ENCODE results near the gene FADS3.

FADS3 gene

DNA sequence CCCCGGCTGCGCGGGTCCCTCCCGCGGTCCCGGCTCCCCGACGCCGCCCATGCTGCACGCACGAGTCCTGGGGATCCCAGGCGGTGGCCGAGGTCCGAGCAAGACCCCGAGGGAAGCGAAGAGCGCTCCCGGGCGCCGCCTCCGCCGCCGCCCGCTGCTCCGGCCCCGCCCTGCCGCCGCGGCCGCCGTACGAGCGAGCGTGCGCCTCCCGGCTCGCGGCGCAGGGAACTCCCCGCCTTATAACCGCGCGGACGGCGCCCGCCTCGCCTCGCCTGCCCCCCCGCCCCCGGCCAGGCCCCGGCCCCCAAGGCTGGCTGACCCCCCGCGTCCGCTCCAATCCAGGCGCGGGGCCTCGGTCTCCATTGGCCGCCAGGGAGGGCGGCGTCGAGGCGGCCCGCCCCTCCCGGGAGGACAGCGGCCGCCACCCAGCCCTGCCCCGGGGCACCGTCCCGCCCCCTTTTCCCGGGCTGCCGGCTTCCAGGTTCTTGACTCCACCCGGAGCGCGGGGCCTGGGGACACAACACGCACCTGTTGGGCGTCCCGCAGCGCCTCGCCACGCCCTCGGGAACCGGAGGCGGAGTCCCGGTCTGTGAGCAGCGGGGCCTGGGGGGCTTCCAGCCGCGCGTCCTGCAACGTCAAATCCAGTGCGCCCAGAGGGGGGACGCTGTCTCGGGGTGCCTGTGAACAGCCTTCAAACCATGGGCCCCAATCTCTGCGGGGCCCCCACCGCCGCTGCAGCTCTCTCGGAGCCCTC lies at the start of gene FADS3:
Gene FADS3 (minus strand): TSS at position 215 of the 754 bp plus-strand sequence. CDS start 164 bp downstream, at position 51.
- peak; percentile 53 to 75 for DNase-seq

DNA sequence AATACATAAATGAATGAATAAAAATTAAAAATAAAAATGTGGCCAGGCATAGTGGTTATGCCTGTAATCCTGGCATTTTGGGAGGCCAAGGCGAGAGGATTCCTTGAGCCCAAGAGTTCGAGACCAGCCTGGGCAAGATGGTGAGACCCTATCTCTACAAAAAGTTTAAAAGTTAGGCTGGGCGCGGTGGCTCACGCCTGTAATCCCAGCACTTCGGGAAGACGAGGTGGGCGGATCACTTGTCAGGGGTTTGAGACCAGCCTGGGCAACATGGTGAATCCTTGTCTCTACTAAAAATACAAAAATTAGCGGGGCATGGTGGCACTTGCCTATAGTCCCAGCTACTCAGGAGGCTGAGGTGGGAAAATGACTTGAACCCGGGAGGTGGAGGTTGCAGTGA lies 49.1 kb upstream of the FADS3 start:
- no peak for DNase-seq

DNA sequence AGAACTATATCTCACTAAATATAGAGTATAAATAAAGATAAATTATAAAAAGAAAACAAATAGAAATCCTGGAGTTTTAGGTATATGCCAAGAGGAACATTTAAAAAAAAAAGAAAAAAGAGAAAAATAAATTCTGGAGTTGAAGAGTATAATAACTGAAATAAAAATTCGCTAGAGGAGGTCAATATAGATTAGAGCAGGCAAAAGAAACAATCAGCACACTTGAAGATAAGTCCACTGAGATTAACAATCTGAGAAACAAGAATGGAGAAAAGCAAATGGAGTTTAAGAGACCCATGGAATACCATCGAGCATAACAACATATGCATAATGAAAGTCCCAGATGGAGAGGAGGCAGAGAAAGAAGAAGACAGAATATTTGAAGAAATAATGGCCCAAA lies 44.5 kb upstream of the FADS3 start:
- no peak for DNase-seq

GRCh38 chr11:61930933-61931332 lies 39.6 kb upstream of the FADS3 start:
- DNase-seq, result no peak

- no peak for DNase-seq
Measured at GRCh38 chr11:61928606-61929005, 37.3 kb upstream of the FADS3 start.

GRCh38 chr11:61927501-61927900 lies 36.2 kb upstream of the FADS3 start:
- DNase-seq, result no peak

GRCh38 chr11:61926235-61926634 lies 34.9 kb upstream of the FADS3 start:
- no peak for DNase-seq

DNA sequence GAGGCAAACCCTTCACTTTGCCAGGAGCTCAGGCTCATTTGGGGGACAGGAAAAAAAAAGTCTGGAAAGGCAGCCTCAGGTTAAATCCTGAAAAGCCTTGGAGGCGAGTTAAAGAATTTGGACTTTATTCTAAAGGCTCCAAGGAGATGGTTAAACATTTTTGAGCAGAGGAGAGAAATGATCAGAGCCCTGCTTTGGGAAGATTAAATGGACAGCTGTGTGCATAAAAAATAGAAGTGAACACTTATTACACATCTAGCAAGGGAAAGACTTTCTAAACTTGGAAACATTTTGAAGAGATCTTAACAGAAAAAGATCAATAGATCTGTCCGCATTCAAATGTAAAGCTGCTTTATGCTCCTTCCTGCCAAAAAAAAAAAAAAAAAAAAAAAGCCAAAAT lies 34.4 kb upstream of the FADS3 start:
- DNase-seq, result no peak

DNA sequence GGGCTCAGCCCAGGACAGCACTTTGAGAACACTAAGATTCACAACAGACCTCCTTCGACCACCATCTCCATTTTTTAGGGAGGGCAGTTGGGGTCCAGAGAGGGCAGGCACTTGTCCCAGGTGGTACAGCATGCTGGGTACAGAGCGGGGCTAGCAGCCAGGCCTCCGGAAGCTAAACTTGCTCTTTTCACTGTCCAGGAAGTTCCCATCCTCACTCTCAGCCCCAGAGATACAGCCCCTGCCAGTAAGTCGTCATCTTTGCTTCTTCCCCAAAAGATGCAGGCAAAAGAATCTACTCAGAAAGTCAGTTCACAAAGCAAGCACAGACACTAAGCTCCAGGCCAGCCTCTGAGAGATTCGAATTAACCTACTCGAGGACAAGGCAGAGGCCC lies 32.7 kb upstream of the FADS3 start:
- no peak for DNase-seq

GRCh38 chr11:61923166-61924063 lies 32.1 kb upstream of the FADS3 start:
- DNase-seq, result no peak

- no peak for DNase-seq
Measured at GRCh38 chr11:61922539-61922938, 31.2 kb upstream of the FADS3 start.

GRCh38 chr11:61921446-61921845 lies 30.1 kb upstream of the FADS3 start:
- DNase-seq, result no peak

GRCh38 chr11:61919705-61920631 lies 28.6 kb upstream of the FADS3 start:
- no peak for DNase-seq

DNA sequence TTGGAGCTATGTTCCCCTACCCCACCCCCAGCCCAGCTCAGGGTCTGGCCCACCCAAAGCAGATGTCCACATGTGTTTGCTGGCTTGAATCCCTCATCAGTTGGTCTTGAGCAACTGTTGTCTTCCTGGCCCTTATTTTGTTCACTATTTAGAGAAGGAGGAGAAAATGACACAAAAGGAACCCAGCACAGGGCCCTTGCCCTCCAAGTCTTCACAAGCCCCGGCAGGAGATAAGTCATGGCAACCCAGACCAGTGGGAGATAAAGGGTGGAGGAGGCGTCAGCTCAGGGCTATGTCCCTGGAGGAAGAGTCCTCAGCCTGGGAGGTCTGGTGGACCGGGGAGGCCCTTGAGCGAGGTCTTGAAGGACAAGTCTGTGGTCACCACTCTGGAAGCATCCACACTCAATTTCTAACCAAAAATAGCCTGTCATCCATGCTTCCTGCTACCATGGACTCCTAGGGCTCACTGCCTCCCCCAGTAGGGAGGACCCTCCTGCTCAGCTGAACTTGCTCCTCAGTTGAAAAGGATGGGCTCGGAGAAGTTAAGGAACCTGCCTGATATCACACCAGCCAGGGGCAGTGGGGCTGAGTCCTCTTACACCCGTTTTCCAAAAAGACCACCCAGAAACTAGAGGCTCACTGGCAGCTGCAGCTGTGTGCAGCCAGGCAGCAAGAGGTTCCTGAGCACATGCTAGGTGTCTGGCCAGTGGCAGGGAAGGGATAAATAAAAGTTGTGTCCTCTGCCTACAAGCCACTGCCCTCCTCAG lies 27.8 kb upstream of the FADS3 start:
- no peak for DNase-seq

- DNase-seq, result no peak
Measured at GRCh38 chr11:61918251-61918937, 27.0 kb upstream of the FADS3 start.

DNA sequence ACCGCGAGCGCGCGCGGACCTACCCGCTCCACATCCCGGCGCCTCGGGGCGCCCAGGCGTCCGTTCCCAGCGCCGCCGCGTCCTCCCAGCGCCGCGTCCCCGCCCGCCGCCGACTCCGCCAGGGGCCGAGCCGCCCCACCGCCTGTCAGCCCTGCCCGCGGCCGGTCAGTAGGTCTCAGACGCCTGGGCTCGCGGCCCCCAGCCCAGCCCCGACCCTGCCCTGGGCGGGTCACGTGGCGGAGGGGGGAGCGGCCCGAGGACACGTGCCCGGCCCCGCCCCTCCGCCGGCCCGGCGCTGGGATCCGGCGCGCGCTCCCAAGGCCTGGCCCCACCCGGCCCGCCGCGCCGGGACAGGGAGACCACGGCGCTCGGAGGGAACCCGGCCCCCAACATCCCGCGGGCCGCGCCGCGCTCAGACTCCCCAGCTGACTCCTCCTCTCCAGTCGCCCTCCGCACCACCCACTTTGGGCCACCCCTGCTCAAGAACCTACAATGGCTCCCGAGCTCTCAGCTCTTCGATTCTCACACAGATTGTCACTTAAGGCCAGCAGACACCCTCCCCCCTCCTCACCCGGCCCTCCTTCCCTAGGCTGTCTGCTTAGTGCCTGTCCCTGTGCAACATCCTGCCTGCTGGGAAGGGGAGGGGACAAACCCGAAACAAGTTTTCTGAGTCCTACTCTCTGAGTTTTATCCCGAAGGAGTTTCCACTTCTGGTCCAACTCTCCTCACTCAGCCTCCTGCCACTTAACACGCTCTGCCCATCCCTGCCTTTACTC lies 26.2 kb upstream of the FADS3 start, which contains the start of gene RAB3IL1:
Gene RAB3IL1 (minus strand): TSS at position 233 of the 776 bp plus-strand sequence. CDS start 199 bp downstream, at position 34.
- peak in 1 of 2 donors; percentile 33 for DNase-seq

GRCh38 chr11:61916737-61917333 lies 25.5 kb upstream of the FADS3 start:
- no peak for DNase-seq

- no peak for DNase-seq
Measured at GRCh38 chr11:61914471-61915171, 23.3 kb upstream of the FADS3 start.

- no peak for DNase-seq
Measured at GRCh38 chr11:61913699-61914395, 22.5 kb upstream of the FADS3 start.

Data from stimulated activated CD4-positive, alpha-beta T cell treated with anti-CD3 and anti-CD28 coated beads, Interleukin-2, amount 100 ng/mL, for 24 hours (primary cell).